ENCODE data around the gene HIVEP3.

DNA sequence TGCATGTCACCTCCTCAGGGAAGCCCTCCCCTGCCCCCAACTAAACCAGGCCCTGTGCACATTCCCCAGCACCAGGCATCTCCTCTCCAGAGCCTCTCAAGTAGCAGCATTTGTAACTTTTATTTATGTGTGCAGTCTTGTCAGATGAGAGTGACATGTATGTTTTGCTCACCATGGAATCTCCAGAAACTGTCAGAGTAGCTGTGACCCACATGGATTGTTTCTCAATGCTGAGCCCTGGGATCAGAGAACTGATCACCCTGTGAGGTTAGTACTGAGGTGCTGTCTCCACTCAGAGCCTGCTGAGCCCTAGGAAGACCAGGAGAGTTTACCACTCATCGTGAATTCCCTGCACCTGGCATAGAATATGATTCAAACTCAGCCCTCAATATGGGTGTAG, 243.3 kb downstream of the HIVEP3 start:
- TF ChIP-seq, protein P1, sequence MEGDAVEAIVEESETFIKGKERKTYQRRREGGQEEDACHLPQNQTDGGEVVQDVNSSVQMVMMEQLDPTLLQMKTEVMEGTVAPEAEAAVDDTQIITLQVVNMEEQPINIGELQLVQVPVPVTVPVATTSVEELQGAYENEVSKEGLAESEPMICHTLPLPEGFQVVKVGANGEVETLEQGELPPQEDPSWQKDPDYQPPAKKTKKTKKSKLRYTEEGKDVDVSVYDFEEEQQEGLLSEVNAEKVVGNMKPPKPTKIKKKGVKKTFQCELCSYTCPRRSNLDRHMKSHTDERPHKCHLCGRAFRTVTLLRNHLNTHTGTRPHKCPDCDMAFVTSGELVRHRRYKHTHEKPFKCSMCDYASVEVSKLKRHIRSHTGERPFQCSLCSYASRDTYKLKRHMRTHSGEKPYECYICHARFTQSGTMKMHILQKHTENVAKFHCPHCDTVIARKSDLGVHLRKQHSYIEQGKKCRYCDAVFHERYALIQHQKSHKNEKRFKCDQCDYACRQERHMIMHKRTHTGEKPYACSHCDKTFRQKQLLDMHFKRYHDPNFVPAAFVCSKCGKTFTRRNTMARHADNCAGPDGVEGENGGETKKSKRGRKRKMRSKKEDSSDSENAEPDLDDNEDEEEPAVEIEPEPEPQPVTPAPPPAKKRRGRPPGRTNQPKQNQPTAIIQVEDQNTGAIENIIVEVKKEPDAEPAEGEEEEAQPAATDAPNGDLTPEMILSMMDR (optimal IDR thresholded peaks at IDR 0.05 in 1 of 3, IDR thresholded peaks at IDR 0.05 in 1 of 3, conservative IDR thresholded peaks at IDR 0.05 in 1 of 3; ENCODE audit: extremely low read depth in 1 of 3, insufficient read depth in 2 of 3, low read length in 3 of 3) = no peak
- TF ChIP-seq EZH2 (IDR thresholded peaks at IDR 0.05; ENCODE audit: low read length) = no peak

Measured in keratinocyte (primary cell).